ENCODE measurements around the gene WFDC10A.
A peak's percentile ranks its signal among the peaks of the same experiment; 100 is the strongest.
"Not testable (repeated sequence)": the region's sequence is repeated elsewhere in the genome, so short reads cannot be mapped to it uniquely, and the experiment has no call there.

Gene WFDC10A

GRCh38 chr20:45629496-45630100, at the start of gene WFDC10A:
Gene WFDC10A, plus strand, starts transcription at chr20:45629739. Its CDS starts 75 bp downstream, at chr20:45629814.
- peak; percentile 58 for DNase-seq

- DNase-seq: peak; percentile 5
Observed at GRCh38 chr20:45581702-45582101, 47.8 kb upstream of the WFDC10A start.

- DNase-seq: no peak
Observed at GRCh38 chr20:45583502-45583901, 46.0 kb upstream of the WFDC10A start.

- not testable (repeated sequence) for DNase-seq
Observed at GRCh38 chr20:45584294-45584693, 45.2 kb upstream of the WFDC10A start.

- not testable (repeated sequence) for DNase-seq
Observed at GRCh38 chr20:45585986-45586385, 43.6 kb upstream of the WFDC10A start.

- no peak for DNase-seq
Observed at GRCh38 chr20:45588800-45589199, 40.7 kb upstream of the WFDC10A start.

- DNase-seq: no peak
Observed at GRCh38 chr20:45589725-45590124, 39.8 kb upstream of the WFDC10A start.

GRCh38 chr20:45592574-45593189, 36.9 kb upstream of the WFDC10A start:
- DNase-seq: peak; percentile 80

GRCh38 chr20:45593498-45593897, 36.0 kb upstream of the WFDC10A start:
- no peak for DNase-seq

- no peak for DNase-seq
Observed at GRCh38 chr20:45595235-45595634, 34.3 kb upstream of the WFDC10A start.

GRCh38 chr20:45607810-45608209, 21.7 kb upstream of the WFDC10A start:
- no peak for DNase-seq

GRCh38 chr20:45611054-45611453, 18.5 kb upstream of the WFDC10A start:
- no peak for DNase-seq

- DNase-seq: no peak
Observed at GRCh38 chr20:45612314-45612713, 17.2 kb upstream of the WFDC10A start.

GRCh38 chr20:45617591-45617990, 11.9 kb upstream of the WFDC10A start:
- no peak for DNase-seq

GRCh38 chr20:45621593-45621992, 7.9 kb upstream of the WFDC10A start:
- DNase-seq: no peak

- DNase-seq: no peak
Observed at GRCh38 chr20:45626540-45626939, 3.0 kb upstream of the WFDC10A start.

- DNase-seq: no peak
Observed at GRCh38 chr20:45630371-45630770, 832 bp downstream of the WFDC10A start.

- no peak for DNase-seq
Observed at GRCh38 chr20:45631184-45631583, 1.6 kb downstream of the WFDC10A start, which contains the start of gene WFDC9. Gene WFDC9, minus strand, starts transcription at chr20:45631284. Its CDS starts 21,103 bp downstream, at chr20:45610181.

- no peak for DNase-seq
Observed at GRCh38 chr20:45636513-45636912, 7.0 kb downstream of the WFDC10A start.

- no peak for DNase-seq
Observed at GRCh38 chr20:45639687-45640086, 10.1 kb downstream of the WFDC10A start.

GRCh38 chr20:45641076-45641475, 11.5 kb downstream of the WFDC10A start:
- DNase-seq: not testable (repeated sequence)

GRCh38 chr20:45645869-45646268, 16.3 kb downstream of the WFDC10A start:
- DNase-seq: not testable (repeated sequence)

GRCh38 chr20:45646875-45647274, 17.3 kb downstream of the WFDC10A start:
- DNase-seq: no peak

GRCh38 chr20:45647441-45648050, 18.0 kb downstream of the WFDC10A start:
- no peak for DNase-seq

Data from hematopoietic multipotent progenitor cell treated with erythropoietin and hydrocortisone succinate and interleukin-3 and kit ligand, for 8 days (in vitro differentiated cells).